ENCODE results near the gene D2HGDH.

The D2HGDH gene

DNA sequence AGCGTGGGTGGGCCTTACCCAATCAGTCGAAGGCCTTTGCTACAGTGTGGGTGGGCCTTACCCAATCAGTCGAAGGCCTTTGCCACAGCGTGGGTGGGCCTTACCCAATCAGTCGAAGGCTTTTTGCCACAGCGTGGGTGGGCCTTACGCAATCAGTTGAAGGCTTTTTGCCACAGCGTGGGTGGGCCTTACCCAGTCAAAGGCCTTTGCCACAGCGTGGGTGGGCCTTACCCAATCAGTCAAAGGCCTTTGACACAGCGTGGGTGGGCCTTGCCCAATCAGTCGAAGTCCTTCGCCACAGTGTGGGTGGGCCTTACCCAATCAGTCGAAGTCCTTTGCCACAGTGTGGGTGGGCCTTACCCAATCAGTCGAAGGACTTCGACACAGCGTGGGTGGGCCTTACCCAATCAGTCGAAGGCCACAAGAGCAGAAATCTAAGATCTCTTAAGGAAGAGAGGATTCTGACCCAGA, 25.9 kb downstream of the D2HGDH start:
- no peak overlapping the region for H3K4me3 ChIP-seq (ENCODE audit: low read length)
- DNase-seq (ENCODE audit: low read depth): no peak
- TF ChIP-seq, protein P1, sequence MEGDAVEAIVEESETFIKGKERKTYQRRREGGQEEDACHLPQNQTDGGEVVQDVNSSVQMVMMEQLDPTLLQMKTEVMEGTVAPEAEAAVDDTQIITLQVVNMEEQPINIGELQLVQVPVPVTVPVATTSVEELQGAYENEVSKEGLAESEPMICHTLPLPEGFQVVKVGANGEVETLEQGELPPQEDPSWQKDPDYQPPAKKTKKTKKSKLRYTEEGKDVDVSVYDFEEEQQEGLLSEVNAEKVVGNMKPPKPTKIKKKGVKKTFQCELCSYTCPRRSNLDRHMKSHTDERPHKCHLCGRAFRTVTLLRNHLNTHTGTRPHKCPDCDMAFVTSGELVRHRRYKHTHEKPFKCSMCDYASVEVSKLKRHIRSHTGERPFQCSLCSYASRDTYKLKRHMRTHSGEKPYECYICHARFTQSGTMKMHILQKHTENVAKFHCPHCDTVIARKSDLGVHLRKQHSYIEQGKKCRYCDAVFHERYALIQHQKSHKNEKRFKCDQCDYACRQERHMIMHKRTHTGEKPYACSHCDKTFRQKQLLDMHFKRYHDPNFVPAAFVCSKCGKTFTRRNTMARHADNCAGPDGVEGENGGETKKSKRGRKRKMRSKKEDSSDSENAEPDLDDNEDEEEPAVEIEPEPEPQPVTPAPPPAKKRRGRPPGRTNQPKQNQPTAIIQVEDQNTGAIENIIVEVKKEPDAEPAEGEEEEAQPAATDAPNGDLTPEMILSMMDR (conservative IDR thresholded peaks at IDR 0.05; ENCODE audit: low read length): no peak

DNA sequence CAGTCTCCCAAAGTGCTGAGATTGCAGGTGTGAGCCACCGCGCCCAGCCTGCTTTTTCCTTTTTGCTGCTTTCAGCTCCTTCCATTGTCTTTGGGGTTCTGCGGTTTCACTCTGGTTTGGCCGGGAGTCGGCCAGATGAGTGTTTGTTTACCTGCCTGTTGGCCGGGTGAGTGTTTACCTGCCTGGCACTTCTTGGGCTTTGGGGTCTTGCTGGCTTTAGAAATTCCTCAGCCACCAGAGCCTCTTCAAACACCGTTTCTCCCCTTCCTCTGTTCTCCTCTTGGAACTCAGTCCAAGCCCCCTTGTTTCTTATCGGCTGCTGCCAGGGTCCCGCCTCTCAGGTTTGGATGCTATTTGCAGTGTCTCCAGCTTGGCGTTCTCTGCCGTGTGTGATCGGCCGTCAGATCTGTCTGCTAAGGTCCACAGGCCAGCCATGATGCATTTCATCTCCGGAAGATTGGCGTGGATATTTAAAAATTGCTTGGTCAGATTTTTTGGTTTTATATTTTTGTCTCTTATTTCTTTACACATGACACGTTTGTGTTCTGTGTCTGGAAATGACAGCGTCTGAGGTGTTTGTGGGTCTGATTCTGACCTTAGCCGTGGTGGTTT, 28.0 kb downstream of the D2HGDH start:
- TF ChIP-seq, protein P1 (conservative IDR thresholded peaks at IDR 0.05; ENCODE audit: low read length): no peak
- H3K4me3 ChIP-seq (ENCODE audit: low read length): no peak overlapping the region
- no peak for DNase-seq (ENCODE audit: low read depth)

DNA sequence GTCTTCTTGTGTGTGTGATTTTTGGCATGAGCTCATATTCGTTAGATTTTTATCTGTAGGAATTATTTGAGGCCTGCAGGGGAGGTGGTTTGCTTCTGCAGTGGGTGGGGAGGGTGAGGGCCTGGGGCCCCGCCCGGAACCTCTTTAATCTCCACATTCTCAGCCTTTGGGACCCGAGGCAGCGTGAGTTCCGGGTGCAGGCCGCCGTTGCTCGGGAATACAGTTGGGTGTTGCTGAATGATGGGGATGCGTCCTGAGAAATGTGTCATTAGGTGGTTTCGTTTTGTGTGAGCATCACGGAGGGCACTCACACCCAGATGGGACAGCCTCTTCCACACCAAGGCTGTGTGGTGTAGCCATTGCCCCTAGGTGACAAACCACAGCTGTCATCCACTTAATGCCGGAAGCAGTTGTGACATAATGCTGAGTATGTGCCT, 28.5 kb downstream of the D2HGDH start:
- DNase-seq (ENCODE audit: low read depth): no peak
- TF ChIP-seq, protein P1 (conservative IDR thresholded peaks at IDR 0.05; ENCODE audit: low read length): no peak
- no peak overlapping the region for H3K4me3 ChIP-seq (ENCODE audit: low read length)

DNA sequence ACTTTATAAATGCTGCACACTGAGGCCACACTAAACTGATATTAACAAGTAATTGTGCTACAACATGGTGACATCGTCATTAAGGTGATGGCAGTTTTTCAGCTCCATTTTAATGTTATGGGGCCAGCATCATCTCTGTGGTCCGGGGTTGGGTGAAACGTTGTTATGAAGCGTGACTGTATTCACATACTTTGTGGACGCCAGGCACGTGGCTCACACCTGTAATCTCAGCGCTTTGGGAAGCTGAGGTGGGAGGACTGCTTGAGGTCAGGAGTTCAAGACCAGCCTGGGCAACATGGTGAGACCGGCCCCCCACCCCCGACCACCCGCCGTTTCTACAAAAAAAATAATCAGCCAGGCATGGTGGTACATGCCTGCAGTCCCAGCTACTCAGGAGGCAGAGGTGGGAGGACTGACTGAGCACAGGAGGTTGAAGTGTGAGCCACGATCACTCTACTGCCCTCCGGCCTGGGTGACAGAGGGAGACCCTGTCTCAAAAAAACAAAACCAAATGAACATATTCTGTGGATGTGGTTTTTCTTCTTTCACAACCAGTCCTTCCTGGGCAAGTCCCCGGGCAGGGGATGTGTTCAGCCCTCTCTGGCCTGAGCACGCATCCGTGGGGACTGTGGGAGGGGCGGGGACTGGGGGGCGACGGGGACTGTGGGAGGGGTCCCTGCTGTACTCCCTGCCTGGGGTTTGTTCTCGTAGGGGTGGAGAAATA, 29.3 kb downstream of the D2HGDH start:
- DNase-seq (ENCODE audit: low read depth): no peak
- no peak overlapping the region for H3K4me3 ChIP-seq (ENCODE audit: low read length)
- TF ChIP-seq, protein P1 (conservative IDR thresholded peaks at IDR 0.05; ENCODE audit: low read length): no peak

DNA sequence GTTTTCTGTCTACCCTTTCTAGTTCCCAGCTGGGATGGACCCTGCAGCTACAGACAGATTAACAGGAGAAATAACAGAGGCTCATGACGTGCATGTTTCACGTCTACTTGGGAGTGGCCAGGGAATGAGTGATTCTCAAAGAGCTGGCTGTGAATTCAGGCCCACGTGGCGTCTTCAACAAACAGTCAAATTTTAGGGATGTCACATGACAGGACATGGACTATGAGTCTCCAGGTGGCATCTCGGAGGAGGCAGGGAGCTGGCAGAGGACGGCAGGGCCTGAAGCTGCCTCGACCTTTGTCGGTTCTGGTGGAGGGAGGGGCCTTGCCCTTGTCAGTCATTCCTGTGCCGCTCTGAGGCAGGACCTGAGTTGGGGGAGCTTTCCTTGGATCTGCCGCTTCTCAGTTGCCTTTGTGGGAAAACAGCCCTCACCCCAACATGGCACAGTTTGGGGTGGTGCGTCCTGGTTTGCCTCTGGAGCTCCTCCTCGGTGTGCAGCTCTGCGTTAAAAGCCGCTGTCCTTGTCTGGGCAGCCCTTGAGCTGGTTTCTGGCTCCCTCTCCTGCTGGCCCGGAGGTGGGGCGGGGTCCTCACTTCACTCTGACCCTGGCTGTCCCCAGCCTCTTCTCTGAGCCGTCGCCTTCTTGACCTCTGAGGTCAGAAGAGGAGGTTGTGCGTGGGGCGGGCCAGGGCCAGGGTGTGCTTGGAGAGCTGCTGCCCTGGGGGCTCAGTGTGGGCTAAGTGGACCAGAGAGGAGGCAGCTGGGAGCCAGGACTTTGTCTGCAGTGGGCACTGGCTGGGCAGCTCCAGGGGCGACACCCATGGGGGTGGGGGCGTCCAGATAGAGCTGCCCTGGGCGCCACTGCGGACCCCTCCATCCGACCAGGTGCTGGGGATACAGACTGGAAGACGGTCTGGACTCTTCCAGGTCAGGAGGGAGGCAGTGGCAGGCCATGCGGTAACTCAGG, 30.1 kb downstream of the D2HGDH start:
- TF ChIP-seq, protein P1 (conservative IDR thresholded peaks at IDR 0.05; ENCODE audit: low read length): no peak
- DNase-seq (ENCODE audit: low read depth): no peak

DNA sequence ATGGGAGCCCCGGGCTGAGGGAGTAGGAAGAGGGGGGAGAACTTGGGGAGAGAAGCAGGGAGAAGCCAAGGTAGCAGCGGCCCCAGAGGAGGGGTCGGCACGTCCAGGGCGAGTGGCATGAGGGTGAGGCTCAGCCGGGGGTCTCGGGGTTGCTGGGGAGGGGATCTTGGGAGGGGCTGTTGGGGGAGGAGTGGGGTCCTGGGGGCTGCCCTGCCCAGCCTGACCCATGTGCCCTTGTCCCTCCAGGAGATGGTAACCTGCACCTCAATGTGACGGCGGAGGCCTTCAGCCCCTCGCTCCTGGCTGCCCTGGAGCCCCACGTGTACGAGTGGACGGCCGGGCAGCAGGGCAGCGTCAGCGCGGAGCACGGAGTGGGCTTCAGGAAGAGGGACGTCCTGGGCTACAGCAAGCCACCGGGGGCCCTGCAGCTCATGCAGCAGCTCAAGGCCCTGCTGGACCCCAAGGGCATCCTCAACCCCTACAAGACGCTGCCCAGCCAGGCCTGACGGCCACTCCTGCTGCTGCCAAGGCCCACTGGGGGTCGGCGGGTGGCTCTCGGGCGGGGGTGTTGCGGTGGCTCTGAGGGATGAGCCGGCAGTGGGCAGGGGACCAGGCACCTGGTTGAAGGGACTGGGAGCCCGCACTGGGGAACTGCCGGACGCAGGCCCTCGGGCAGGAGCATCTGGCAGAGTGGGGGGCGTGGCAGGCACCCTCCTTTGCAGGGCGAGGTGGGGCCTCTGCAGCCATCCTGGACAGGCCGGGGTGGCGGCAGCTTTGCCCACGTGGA, 33.2 kb downstream of the D2HGDH start:
- DNase-seq (ENCODE audit: low read depth): no peak
- TF ChIP-seq, protein P1 (conservative IDR thresholded peaks at IDR 0.05; ENCODE audit: low read length): no peak
- H3K4me3 ChIP-seq (ENCODE audit: low read length): no peak overlapping the region

More for the DNA sequence above, 30.1 kb downstream of the D2HGDH start:
- no peak overlapping the region for H3K4me3 ChIP-seq (ENCODE audit: low read length)
